Cardiac muscle cell (in vitro differentiated cells and primary cell): Measurements from ENCODE around the gene ENO2. TPM values are rescaled to one million over a fixed set of nuclear protein-coding genes. Genes with fewer than 3 reads are reported as not detected.

ENCODE experiments used
- DNase-seq, 2 donors: peaks; one replicate each; pipeline versions ENCODE4 v3.0.0 to v3.0.0-alpha.2; 2010 to 2017; ENCODE audit warnings: low read depth in 1 of 2, low spot score in 1 of 2
- H3K27ac ChIP-seq: fragments of 200-600 bp; sonication (generic); 2 replicates; pipeline ENCODE4 v1.5.1; 2016
- H3K27me3 ChIP-seq: fragments of 200-600 bp; sonication (generic); 2 replicates; pipeline ENCODE4 v1.6.0; 2016; ENCODE audit warnings: control low read depth
- H3K36me3 ChIP-seq: fragments of 200-600 bp; sonication (generic); 2 replicates; pipeline ENCODE4 v1.5.1; 2016; ENCODE audit warnings: control low read depth
- H3K4me1 ChIP-seq: fragments of 200-600 bp; sonication (generic); 2 replicates; pipeline ENCODE4 v1.8.1; 2017; ENCODE audit warnings: low read depth, mild to moderate bottlenecking, mixed run types
- H3K4me3 ChIP-seq: fragments of 200-600 bp; sonication (generic); 2 replicates; pipeline ENCODE4 v1.5.1; 2016; ENCODE audit warnings: mild to moderate bottlenecking
- H3K9me3 ChIP-seq: fragments of 200-600 bp; sonication (generic); 2 replicates; pipeline ENCODE4 v1.5.1; 2017; ENCODE audit warnings: low read depth, mild to moderate bottlenecking, control low read depth
- polyA plus RNA-seq: library from polyadenylated mRNA; unstranded; fragments of >200 nt; fragmentation: Nextera tagmentation; extraction: Ambion mirVana; gene quantifications from 2 replicates; pipeline ENCODE4 v1.2.1, GENCODE V29; 2016
- total RNA-seq: library from RNA; depleted of rRNA; stranded (reverse); fragments of >200 nt; gene quantifications from 2 replicates; pipeline ENCODE4 v1.2.3, GENCODE V29; 2016
- TF ChIP-seq, protein P1 (sequence below): IDR thresholded peaks from 2 replicates; pipeline ENCODE4 v1.5.1; 2012; ENCODE audit warnings: low read depth, mild to moderate bottlenecking, low read length

Gene ENO2
- total and polyA plus RNA-seq, 2 experiments from 2014 or later = 87.7 to 133 TPM

- peak overlapping the region; percentile 93 for H3K4me3 ChIP-seq
- H3K4me1 ChIP-seq = peaks cover 37% of the 10 kb centered on the region
- peaks cover 14% of the 10 kb centered on the region for H3K36me3 ChIP-seq
- H3K9me3 ChIP-seq = no peaks in the 10 kb centered on the region
- DNase-seq = no peak
- peak overlapping the region; percentile 2 for H3K27ac ChIP-seq
- no peaks in the 10 kb centered on the region for H3K27me3 ChIP-seq
- TF ChIP-seq, protein P1, sequence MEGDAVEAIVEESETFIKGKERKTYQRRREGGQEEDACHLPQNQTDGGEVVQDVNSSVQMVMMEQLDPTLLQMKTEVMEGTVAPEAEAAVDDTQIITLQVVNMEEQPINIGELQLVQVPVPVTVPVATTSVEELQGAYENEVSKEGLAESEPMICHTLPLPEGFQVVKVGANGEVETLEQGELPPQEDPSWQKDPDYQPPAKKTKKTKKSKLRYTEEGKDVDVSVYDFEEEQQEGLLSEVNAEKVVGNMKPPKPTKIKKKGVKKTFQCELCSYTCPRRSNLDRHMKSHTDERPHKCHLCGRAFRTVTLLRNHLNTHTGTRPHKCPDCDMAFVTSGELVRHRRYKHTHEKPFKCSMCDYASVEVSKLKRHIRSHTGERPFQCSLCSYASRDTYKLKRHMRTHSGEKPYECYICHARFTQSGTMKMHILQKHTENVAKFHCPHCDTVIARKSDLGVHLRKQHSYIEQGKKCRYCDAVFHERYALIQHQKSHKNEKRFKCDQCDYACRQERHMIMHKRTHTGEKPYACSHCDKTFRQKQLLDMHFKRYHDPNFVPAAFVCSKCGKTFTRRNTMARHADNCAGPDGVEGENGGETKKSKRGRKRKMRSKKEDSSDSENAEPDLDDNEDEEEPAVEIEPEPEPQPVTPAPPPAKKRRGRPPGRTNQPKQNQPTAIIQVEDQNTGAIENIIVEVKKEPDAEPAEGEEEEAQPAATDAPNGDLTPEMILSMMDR = no peak
Measured at GRCh38 chr12:6929466-6930452, 15.4 kb downstream of the ENO2 start.

DNA sequence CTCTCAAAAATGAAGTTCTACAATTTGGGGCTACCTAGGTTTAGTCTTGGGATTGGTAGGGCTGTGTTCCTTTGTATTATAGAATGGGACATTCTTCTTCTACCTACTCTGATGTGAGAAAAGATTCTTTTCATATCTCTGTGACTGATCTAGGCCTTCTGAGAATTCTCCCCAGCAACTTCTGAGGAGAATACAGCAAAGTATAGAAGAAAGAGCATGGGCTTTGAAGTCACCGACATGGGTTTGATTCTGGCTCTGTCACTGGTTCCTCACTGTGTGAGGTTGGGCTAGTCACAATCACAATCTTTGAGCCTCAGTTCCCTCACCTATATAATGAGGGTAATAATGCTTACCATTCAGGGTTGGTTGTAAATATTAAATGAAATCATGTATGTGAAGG lies 18.4 kb downstream of the ENO2 start:
- Histone ChIP-seq H3K4me3 (no peak overlapping the region), H3K36me3 (peaks cover 16% of the 10 kb centered on the region), H3K4me1 (peaks cover 12% of the 10 kb centered on the region), H3K27ac (no peak overlapping the region), H3K27me3 (no peaks in the 10 kb centered on the region), H3K9me3 (no peaks in the 10 kb centered on the region)
- TF ChIP-seq, protein P1 = no peak
- DNase-seq = no peak

DNA sequence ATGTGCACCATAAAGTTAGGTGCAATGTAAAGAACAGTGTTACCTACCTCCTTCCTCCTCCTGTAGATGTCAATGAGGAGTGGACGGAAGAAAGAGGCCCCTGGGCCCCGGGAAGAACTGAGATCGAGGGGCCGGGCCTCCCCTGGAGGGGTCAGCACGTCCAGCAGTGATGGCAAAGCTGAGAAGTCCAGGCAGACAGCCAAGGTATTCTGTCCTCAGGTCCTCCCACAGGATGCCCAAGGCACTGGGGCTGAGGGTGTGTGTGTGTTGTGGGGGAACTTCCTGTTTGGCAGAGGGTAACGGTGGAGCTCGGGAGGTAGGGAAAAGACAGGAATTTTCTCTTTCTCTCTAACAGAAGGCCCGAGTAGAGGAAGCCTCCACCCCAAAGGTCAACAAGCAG lies 19.7 kb downstream of the ENO2 start:
- Histone ChIP-seq H3K27ac (peak overlapping the region; percentile 45), H3K4me1 (peaks cover 20% of the 10 kb centered on the region), H3K36me3 (peaks cover 16% of the 10 kb centered on the region), H3K9me3 (no peaks in the 10 kb centered on the region), H3K27me3 (no peaks in the 10 kb centered on the region), H3K4me3 (no peak overlapping the region)
- peak in 1 of 2 donors; percentile 90 for DNase-seq
- TF ChIP-seq, protein P1 = no peak

GRCh38 chr12:6935371-6936193 lies 21.2 kb downstream of the ENO2 start:
- no peak overlapping the region for H3K4me3 ChIP-seq
- H3K4me1 ChIP-seq = peaks cover 8% of the 10 kb centered on the region
- H3K36me3 ChIP-seq = peaks cover 16% of the 10 kb centered on the region
- DNase-seq = peak in 1 of 2 donors; percentile 51
- TF ChIP-seq, protein P1 = no peak
- no peaks in the 10 kb centered on the region for H3K27me3 ChIP-seq
- no peaks in the 10 kb centered on the region for H3K9me3 ChIP-seq
- H3K27ac ChIP-seq = no peak overlapping the region

- H3K9me3 ChIP-seq = no peaks in the 10 kb centered on the region
- H3K4me3 ChIP-seq = no peak overlapping the region
- H3K36me3 ChIP-seq = peaks cover 16% of the 10 kb centered on the region
- no peaks in the 10 kb centered on the region for H3K27me3 ChIP-seq
- peaks cover 8% of the 10 kb centered on the region for H3K4me1 ChIP-seq
- H3K27ac ChIP-seq = peak overlapping the region; percentile 96
- TF ChIP-seq, protein P1 = no peak
- DNase-seq = no peak
Measured at GRCh38 chr12:6936194-6936635, 21.8 kb downstream of the ENO2 start.
